Astrocyte of the spinal cord (primary cell): ENCODE measurements around the gene WDR45B.

Experiments used
- DNase-seq: peaks from one replicate; pipeline ENCODE4 v3.0.0; 2011; ENCODE audit warnings: low read depth, low spot score
- H3K4me3 ChIP-seq: 2 replicates; pipeline ENCODE4 v1.5.1; 2011; ENCODE audit warnings: low read depth, mild to moderate bottlenecking, low read length, moderate library complexity
- in situ Hi-C: cut with HindIII; loops from 2 replicates; pipeline ENCODE4 v1.10.0; 2017; ENCODE audit warnings: low sequenced_read_pairs
- TF ChIP-seq, protein P1 (sequence below): IDR thresholded peaks from 2 replicates; pipeline ENCODE4 v1.5.1; 2012; ENCODE audit warnings: low read depth, mild to moderate bottlenecking, low read length, inconsistent platforms

Gene WDR45B

DNA sequence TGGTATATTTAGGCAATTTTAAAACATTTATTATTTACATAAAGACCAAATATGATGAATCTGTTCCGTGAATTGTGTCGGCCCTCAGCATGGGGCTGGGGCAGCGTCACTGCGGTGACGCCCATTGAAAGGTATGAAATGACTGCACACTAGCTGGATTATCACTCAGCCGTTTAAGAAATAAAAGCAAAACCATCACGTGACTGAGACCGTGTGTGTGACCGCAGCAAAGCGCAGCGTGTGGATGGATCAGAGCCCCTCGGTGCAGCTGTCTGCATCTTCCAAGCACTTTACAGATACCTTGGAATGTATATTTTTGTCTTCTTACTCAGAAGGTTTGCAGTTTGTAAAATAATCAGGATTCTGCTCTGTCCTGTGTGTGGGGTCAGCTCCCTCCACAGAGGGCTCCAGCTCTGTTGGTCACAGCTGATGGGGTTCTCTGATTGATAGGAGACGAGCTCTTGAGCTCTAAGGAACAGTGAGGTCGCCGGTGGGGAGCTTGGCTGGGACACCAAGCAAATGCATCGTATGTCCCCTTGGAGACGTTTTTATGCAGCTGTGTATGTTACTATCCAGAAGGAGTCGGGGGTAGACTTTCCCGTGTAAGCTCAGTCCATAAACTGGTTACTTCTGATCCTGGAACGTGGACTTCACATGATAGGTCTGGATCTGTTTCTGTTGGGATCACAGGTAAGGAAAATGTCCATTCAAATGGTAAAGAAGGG is 45.1 kb downstream of the WDR45B start:
- TF ChIP-seq, protein P1, sequence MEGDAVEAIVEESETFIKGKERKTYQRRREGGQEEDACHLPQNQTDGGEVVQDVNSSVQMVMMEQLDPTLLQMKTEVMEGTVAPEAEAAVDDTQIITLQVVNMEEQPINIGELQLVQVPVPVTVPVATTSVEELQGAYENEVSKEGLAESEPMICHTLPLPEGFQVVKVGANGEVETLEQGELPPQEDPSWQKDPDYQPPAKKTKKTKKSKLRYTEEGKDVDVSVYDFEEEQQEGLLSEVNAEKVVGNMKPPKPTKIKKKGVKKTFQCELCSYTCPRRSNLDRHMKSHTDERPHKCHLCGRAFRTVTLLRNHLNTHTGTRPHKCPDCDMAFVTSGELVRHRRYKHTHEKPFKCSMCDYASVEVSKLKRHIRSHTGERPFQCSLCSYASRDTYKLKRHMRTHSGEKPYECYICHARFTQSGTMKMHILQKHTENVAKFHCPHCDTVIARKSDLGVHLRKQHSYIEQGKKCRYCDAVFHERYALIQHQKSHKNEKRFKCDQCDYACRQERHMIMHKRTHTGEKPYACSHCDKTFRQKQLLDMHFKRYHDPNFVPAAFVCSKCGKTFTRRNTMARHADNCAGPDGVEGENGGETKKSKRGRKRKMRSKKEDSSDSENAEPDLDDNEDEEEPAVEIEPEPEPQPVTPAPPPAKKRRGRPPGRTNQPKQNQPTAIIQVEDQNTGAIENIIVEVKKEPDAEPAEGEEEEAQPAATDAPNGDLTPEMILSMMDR, result no peak
- peak; percentile 72 for DNase-seq
- in situ Hi-C loops, result no loop called here

GRCh38 chr17:82602487-82602886 is 45.8 kb downstream of the WDR45B start:
- H3K4me3 ChIP-seq, result no peak overlapping the region
- in situ Hi-C loops, result no loop called here
- TF ChIP-seq, protein P1, result no peak
- DNase-seq, result no peak

More for the DNA sequence above, 45.1 kb downstream of the WDR45B start:
- H3K4me3 ChIP-seq, result no peak overlapping the region

DNA sequence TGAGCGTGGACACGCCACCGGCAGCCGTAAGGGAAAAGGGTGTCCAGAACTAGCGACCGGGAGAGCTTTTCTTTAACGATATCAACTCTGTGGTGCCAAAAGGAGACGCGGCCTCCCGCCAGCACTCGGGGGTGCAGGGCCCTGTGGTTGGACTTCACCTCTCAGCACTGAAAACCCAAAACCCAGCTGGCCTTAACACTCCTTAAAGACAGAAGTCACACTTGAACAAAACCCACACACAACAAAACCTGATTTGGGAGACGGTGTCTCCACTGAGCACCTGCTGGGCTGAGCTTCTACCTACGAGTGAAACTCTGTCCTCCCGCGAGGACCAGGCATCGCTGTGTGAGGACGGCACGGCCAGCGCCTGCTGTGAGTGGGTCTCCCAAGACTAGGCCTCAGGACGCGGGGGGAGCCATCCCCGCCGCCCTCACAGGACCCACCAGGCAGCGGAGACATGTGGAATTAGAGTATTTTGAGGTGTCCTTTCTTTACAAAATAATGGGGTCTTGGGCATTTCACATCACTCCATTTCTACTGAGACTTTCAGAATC is 46.7 kb downstream of the WDR45B start:
- TF ChIP-seq, protein P1, result no peak
- in situ Hi-C loops, result no loop called here
- DNase-seq, result no peak
- no peak overlapping the region for H3K4me3 ChIP-seq

GRCh38 chr17:82600731-82601446 is 47.4 kb downstream of the WDR45B start:
- DNase-seq, result no peak
- H3K4me3 ChIP-seq, result no peak overlapping the region
- in situ Hi-C loops, result no loop called here
- TF ChIP-seq, protein P1, result no peak

GRCh38 chr17:82599674-82600661 is 48.3 kb downstream of the WDR45B start:
- H3K4me3 ChIP-seq, result no peak overlapping the region
- in situ Hi-C loops, result no loop called here
- DNase-seq, result no peak
- TF ChIP-seq, protein P1, result no peak
